Fibroblast of mammary gland (primary cell): ENCODE data around the gene LIPG.
A peak's percentile ranks its signal among the peaks of the same experiment; 100 is the strongest.
"Not testable (repeated sequence)": the region's sequence is repeated elsewhere in the genome, so short reads cannot be mapped to it uniquely, and the experiment has no call there.

Experiments
- DNase-seq: peaks from one replicate; pipeline ENCODE4 v3.0.0-alpha.2; 2010; ENCODE audit warnings: low read depth
- H3K4me3 ChIP-seq: 2 replicates; pipeline ENCODE4 v1.5.1; 2011; ENCODE audit warnings: low read depth, mild to moderate bottlenecking, low read length, moderate library complexity; ENCODE audit not compliant: control insufficient read depth
- CTCF ChIP-seq: conservative IDR thresholded peaks from 2 replicates; pipeline ENCODE4 v1.5.1; 2011; ENCODE audit warnings: low read depth, low read length, inconsistent platforms; ENCODE audit not compliant: control insufficient read depth, insufficient read depth

Gene LIPG

GRCh38 chr18:49558356-49558755 lies 3.5 kb upstream of the LIPG start:
- TF ChIP-seq CTCF: no peak
- H3K4me3 ChIP-seq: no peak overlapping the region
- DNase-seq: no peak

GRCh38 chr18:49559326-49559931 lies 2.4 kb upstream of the LIPG start:
- peak; percentile 72 for TF ChIP-seq CTCF
- DNase-seq: peak; percentile 70
- not testable (repeated sequence) for H3K4me3 ChIP-seq

GRCh38 chr18:49560277-49560623 lies 1.6 kb upstream of the LIPG start:
- no peak overlapping the region for H3K4me3 ChIP-seq
- DNase-seq: no peak
- TF ChIP-seq CTCF: no peak

GRCh38 chr18:49560624-49561288 lies 1.1 kb upstream of the LIPG start:
- H3K4me3 ChIP-seq: peak overlapping the region; percentile 55
- TF ChIP-seq CTCF: no peak
- DNase-seq: peak; percentile 18

GRCh38 chr18:49562481-49563129 lies 748 bp downstream of the LIPG start:
- TF ChIP-seq CTCF: no peak
- DNase-seq: peak; percentile 16
- peak overlapping the region; percentile 55 for H3K4me3 ChIP-seq

- TF ChIP-seq CTCF: no peak
- peak; percentile 26 for DNase-seq
- H3K4me3 ChIP-seq: peak overlapping the region; percentile 55
Measured at GRCh38 chr18:49563130-49563540, 1.3 kb downstream of the LIPG start.
